Esophagus squamous epithelium (tissue), 4 donors: ENCODE measurements around the gene MSX2.

ENCODE experiments used
- CTCF ChIP-seq, 6 experiments: fragments of 450-650 bp in 4 of 6; fragments of 200-600 bp in 2 of 6; sonication (generic) in 2 of 6; IDR thresholded peaks; one replicate each; pipeline ENCODE4 v1.5.1; 2016 to 2019; ENCODE audit warnings: antibody characterized with exemption in 6 of 6, mild to moderate bottlenecking in 4 of 6, moderate library complexity in 4 of 6
- POLR2A ChIP-seq, 4 donors: fragments of 450-650 bp; IDR thresholded peaks; one replicate each; pipeline ENCODE4 v1.6.1; 2017; ENCODE audit warnings: antibody characterized with exemption in 4 of 4, mild to moderate bottlenecking in 4 of 4, moderate library complexity in 3 of 4

GRCh38 chr5:174718880-174719610 lies 5.3 kb upstream of the MSX2 start:
- TF ChIP-seq CTCF (IDR thresholded peaks at IDR 0.05) (no peak), POLR2A (IDR thresholded peaks at IDR 0.05) (no peak)
